SU-DHL-6 (cell line): ENCODE measurements around the gene SPOCK1.

Experiments used
- H2AFZ ChIP-seq: fragments of 200-600 bp; sonication (generic); 2 replicates; pipeline ENCODE4 v1.6.1; 2014; ENCODE audit warnings: low read depth, mild to moderate bottlenecking, moderate library complexity, mixed read lengths, antibody characterized with exemption, low read length; ENCODE audit not compliant: severe bottlenecking
- H3F3A ChIP-seq: fragments of 200-600 bp; shearing (Covaris generic); 2 replicates; pipeline ENCODE4 v1.6.0; 2016; ENCODE audit warnings: antibody characterized with exemption, mild to moderate bottlenecking; ENCODE audit not compliant: insufficient read depth
- H3K27ac ChIP-seq: fragments of 200-600 bp; sonication (generic); 2 replicates; pipeline ENCODE4 v1.5.1; 2016; ENCODE audit warnings: low read depth, mild to moderate bottlenecking, low read length, moderate library complexity, mixed read lengths
- H3K27me3 ChIP-seq: fragments of 200-600 bp; sonication (generic), shearing (Covaris generic); 2 replicates; pipeline ENCODE4 v1.6.0; 2014; ENCODE audit warnings: mild to moderate bottlenecking, low read length
- H3K36me3 ChIP-seq: fragments of 200-600 bp; sonication (generic); 2 replicates; pipeline ENCODE4 v1.6.1; 2014; ENCODE audit warnings: mild to moderate bottlenecking, low read length, mixed read lengths
- H3K4me2 ChIP-seq: fragments of 300-600, 200-600 bp; shearing (Covaris generic), sonication (generic); 2 replicates; pipeline ENCODE4 v1.6.0; 2014; ENCODE audit warnings: low read length, low read depth, mild to moderate bottlenecking; ENCODE audit not compliant: poor library complexity, severe bottlenecking
- H3K4me3 ChIP-seq: fragments of 200-600 bp; sonication (generic); 2 replicates; pipeline ENCODE4 v1.5.1; 2014; ENCODE audit warnings: antibody characterized with exemption, low read length, mild to moderate bottlenecking, mixed read lengths; ENCODE audit not compliant: insufficient read depth, poor library complexity, severe bottlenecking
- H3K79me2 ChIP-seq: fragments of 200-600 bp; sonication (generic); 2 replicates; pipeline ENCODE4 v1.6.1; 2014; ENCODE audit warnings: mild to moderate bottlenecking, low read length, moderate library complexity; ENCODE audit not compliant: insufficient read depth
- H3K9ac ChIP-seq: fragments of 200-600 bp; sonication (generic); 2 replicates; pipeline ENCODE4 v1.7.0; 2014; ENCODE audit warnings: mild to moderate bottlenecking, low read length
- H3K9me2 ChIP-seq: fragments of 200-600 bp; sonication (generic); replicated peaks from 2 replicates; pipeline ENCODE4 v1.6.1; 2014; ENCODE audit warnings: low read length; ENCODE audit not compliant: insufficient read depth
- H3K9me3 ChIP-seq: fragments of 200-600 bp; sonication (generic); 2 replicates; pipeline ENCODE4 v1.6.1; 2014; ENCODE audit warnings: low read length, mixed read lengths; ENCODE audit not compliant: insufficient read depth
- H4K20me1 ChIP-seq: fragments of 200-600 bp; sonication (generic); 2 replicates; pipeline ENCODE4 v1.6.1; 2014; ENCODE audit warnings: low read depth, mild to moderate bottlenecking, antibody characterized with exemption, low read length, moderate library complexity, mixed read lengths
- EZH2phosphoT487 ChIP-seq: fragments of 200-600 bp; sonication (generic), shearing (Covaris generic); conservative IDR thresholded peaks from 2 replicates; pipeline ENCODE4 v1.6.1; 2018; ENCODE audit warnings: mild to moderate bottlenecking, antibody characterized with exemption, low read length, moderate library complexity, mixed read lengths
- TF ChIP-seq, protein P1 (sequence below): fragments of 200-600 bp; sonication (generic); IDR thresholded peaks from one replicate; pipeline ENCODE4 v1.5.1; 2017; ENCODE audit warnings: antibody characterized with exemption, mild to moderate bottlenecking, low read length, moderate library complexity; ENCODE audit not compliant: insufficient read depth, poor library complexity, severe bottlenecking

SPOCK1 gene

DNA sequence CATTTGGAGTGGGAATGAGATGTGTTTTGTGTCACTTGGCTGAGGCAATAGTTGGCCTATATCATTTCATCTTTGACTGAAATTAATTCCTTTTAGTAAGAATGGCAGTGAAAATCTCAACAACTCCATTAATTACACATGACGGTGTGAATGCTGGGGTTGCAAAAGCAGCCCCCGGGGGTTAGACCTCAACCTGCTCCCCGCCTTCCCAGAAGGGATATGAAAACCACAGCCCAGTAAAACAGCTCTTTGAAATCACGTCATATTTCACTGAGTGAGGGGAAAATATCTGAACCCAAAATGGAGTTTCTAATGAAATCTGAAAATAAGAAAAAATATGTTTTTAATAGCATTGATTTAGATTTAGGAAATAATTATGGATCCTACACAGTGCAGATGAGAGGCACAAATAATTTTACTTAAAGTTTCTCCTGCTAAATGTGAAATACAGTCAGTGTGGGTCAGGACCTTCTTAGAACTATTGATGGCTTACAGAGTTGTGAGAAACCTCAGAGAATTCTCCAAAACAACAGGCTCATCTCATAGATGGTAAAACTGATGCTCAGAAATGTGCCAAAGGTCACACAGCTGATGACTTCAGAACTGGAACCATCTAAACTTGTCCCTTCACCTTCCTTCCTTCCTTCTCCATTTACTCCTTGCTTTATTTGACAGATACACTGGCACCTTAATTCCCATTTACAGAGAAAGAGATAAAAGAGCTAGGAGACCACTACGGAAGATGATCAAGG is 96.5 kb downstream of the SPOCK1 start:
- H3K9ac ChIP-seq, result no peak overlapping the region
- H3K27me3 ChIP-seq, result no peaks in the 10 kb centered on the region
- H3F3A ChIP-seq, result no peaks in the 10 kb centered on the region
- H3K27ac ChIP-seq, result no peak overlapping the region
- no peak overlapping the region for H2AFZ ChIP-seq
- no peak overlapping the region for H3K4me3 ChIP-seq
- H4K20me1 ChIP-seq, result no peaks in the 10 kb centered on the region
- TF ChIP-seq, protein P1, sequence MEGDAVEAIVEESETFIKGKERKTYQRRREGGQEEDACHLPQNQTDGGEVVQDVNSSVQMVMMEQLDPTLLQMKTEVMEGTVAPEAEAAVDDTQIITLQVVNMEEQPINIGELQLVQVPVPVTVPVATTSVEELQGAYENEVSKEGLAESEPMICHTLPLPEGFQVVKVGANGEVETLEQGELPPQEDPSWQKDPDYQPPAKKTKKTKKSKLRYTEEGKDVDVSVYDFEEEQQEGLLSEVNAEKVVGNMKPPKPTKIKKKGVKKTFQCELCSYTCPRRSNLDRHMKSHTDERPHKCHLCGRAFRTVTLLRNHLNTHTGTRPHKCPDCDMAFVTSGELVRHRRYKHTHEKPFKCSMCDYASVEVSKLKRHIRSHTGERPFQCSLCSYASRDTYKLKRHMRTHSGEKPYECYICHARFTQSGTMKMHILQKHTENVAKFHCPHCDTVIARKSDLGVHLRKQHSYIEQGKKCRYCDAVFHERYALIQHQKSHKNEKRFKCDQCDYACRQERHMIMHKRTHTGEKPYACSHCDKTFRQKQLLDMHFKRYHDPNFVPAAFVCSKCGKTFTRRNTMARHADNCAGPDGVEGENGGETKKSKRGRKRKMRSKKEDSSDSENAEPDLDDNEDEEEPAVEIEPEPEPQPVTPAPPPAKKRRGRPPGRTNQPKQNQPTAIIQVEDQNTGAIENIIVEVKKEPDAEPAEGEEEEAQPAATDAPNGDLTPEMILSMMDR, result no peak
- TF ChIP-seq EZH2phosphoT487, result no peak
- H3K36me3 ChIP-seq, result no peaks in the 10 kb centered on the region
- H3K4me2 ChIP-seq, result no peak overlapping the region
- H3K9me2 ChIP-seq, result no peaks in the 10 kb centered on the region
- no peaks in the 10 kb centered on the region for H3K9me3 ChIP-seq
- H3K79me2 ChIP-seq, result no peaks in the 10 kb centered on the region

DNA sequence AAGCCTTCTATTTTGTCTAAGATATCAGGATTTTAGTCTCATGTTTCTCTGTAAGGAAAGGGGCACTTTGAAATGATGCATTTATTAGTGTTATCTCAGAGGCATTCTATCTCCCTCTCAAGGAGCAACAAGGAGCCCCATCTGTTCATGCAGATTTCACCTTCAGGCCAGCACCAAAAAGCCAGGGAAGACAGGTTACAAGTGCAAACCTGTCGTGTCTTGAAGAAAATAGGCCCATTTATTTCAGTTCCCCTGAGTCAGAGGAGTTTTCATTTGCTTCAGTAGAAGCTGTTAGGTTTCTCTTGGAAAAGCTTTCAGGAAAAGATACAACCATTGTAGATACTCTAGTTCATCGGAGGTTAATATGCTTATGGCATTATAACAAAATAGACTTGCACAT is 97.2 kb downstream of the SPOCK1 start:
- no peaks in the 10 kb centered on the region for H3K9me2 ChIP-seq

DNA sequence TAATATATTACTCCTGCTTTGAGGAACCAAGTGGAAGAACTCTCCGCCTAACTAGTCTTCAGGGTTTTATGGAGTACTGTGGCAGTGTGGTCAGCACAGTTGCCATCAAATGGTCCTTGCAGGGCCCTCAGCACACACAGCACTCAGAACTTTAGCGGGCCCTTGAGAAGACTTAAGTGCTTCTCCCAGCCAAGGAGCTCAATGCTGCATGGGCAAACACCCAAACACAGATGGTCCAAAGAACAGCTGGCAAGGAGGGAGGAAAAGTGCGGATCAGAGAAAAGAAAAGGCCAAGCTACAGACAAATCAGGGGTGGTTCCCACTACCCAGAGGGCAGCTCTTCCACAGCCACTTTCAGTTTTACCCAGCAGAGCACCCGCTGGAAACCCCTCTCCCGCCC is 98.6 kb downstream of the SPOCK1 start:
- H4K20me1 ChIP-seq, result no peaks in the 10 kb centered on the region
- H3K9ac ChIP-seq, result no peak overlapping the region
- H3K4me2 ChIP-seq, result no peak overlapping the region
- H3K9me2 ChIP-seq, result no peaks in the 10 kb centered on the region
- no peaks in the 10 kb centered on the region for H3F3A ChIP-seq
- no peak overlapping the region for H3K4me3 ChIP-seq
- H3K27me3 ChIP-seq, result no peaks in the 10 kb centered on the region
- no peak overlapping the region for H3K27ac ChIP-seq
- no peak overlapping the region for H2AFZ ChIP-seq
- no peaks in the 10 kb centered on the region for H3K79me2 ChIP-seq
- TF ChIP-seq EZH2phosphoT487, result no peak
- TF ChIP-seq, protein P1, result no peak
- H3K36me3 ChIP-seq, result no peaks in the 10 kb centered on the region
- H3K9me3 ChIP-seq, result no peaks in the 10 kb centered on the region

More for the DNA sequence above, 97.2 kb downstream of the SPOCK1 start:
- Histone ChIP-seq H3K27me3 (no peaks in the 10 kb centered on the region), H3K4me3 (no peak overlapping the region), H3K4me2 (no peak overlapping the region), H4K20me1 (no peaks in the 10 kb centered on the region), H3K79me2 (no peaks in the 10 kb centered on the region), H2AFZ (no peak overlapping the region), H3K9me3 (no peaks in the 10 kb centered on the region), H3K9ac (no peak overlapping the region), H3K36me3 (no peaks in the 10 kb centered on the region), H3F3A (no peaks in the 10 kb centered on the region), H3K27ac (no peak overlapping the region)
- no peak for TF ChIP-seq EZH2phosphoT487
- TF ChIP-seq, protein P1, result no peak
